A549 (cell line): ENCODE results near the gene GPI.

Experiments
- CTCF ChIP-seq: fragments of >200 bp; sonication (Bioruptor Twin); formaldehyde crosslinking; IDR thresholded peaks from 3 replicates; pipeline ENCODE4 v1.5.1; 2016
- EP300 ChIP-seq, 2 experiments: fragments of >200 bp; sonication (Bioruptor Twin); formaldehyde crosslinking; IDR thresholded peaks; 2 replicates in 1 of 2; 3 replicates in 1 of 2; pipeline ENCODE4 v1.6.1; 2016 to 2017
- FOSL2 ChIP-seq, 2 experiments: fragments of 450-650 bp in 1 of 2; fragments of >200 bp in 1 of 2; sonication (Bioruptor Twin) in 1 of 2; formaldehyde crosslinking; IDR thresholded peaks; 2 replicates each; pipeline versions ENCODE4 v1.5.0 to v1.6.1; 2016 to 2020; ENCODE audit warnings: mild to moderate bottlenecking in 1 of 2, moderate library complexity in 1 of 2
- GATA3 ChIP-seq: IDR thresholded peaks from 2 replicates; pipeline ENCODE4 v1.6.1; 2012; ENCODE audit warnings: borderline replicate concordance
- JUN ChIP-seq, 2 experiments: fragments of >200 bp; sonication (Bioruptor Twin); formaldehyde crosslinking; IDR thresholded peaks; 2 replicates in 1 of 2; 3 replicates in 1 of 2; pipeline ENCODE4 v1.6.1; 2016 to 2017
- JUNB ChIP-seq: fragments of >200 bp; sonication (Bioruptor Twin); formaldehyde crosslinking; IDR thresholded peaks from 2 replicates; pipeline ENCODE4 v1.6.1; 2016
- MYC ChIP-seq: IDR thresholded peaks from 2 replicates; pipeline ENCODE4 v1.6.1; 2012; ENCODE audit warnings: mild to moderate bottlenecking, inconsistent platforms, low read length, improper control_type of control experiment, borderline replicate concordance
- NFE2L2 ChIP-seq: fragments of 150-350 bp; conservative IDR thresholded peaks from 2 replicates; pipeline ENCODE4 v1.6.1; 2014; ENCODE audit warnings: low read length
- NR3C1 ChIP-seq: fragments of >200 bp; sonication (Bioruptor Twin); formaldehyde crosslinking; IDR thresholded peaks from 3 replicates; pipeline ENCODE4 v1.6.1; 2017
- POLR2A ChIP-seq: IDR thresholded peaks from 2 replicates; pipeline ENCODE4 v1.6.1; 2012; ENCODE audit warnings: mild to moderate bottlenecking, low read length
- RFX5 ChIP-seq: fragments of 450-650 bp; IDR thresholded peaks from 2 replicates; pipeline ENCODE4 v1.7.1; 2014; ENCODE audit warnings: antibody characterized with exemption, mild to moderate bottlenecking, moderate library complexity
- ZFP36 ChIP-seq: fragments of 450-650 bp; IDR thresholded peaks from 2 replicates; pipeline ENCODE4 v1.6.1; 2014; ENCODE audit warnings: borderline replicate concordance; ENCODE audit not compliant: partially characterized antibody
- TF ChIP-seq, protein P1 (sequence below): fragments of 150-350 bp; IDR thresholded peaks from 2 replicates; pipeline ENCODE4 v1.6.1; 2014; ENCODE audit warnings: low read depth, mild to moderate bottlenecking, low read length
- TF ChIP-seq, protein P2 (sequence below): IDR thresholded peaks from 2 replicates; pipeline ENCODE4 v1.6.1; 2012

DNA sequence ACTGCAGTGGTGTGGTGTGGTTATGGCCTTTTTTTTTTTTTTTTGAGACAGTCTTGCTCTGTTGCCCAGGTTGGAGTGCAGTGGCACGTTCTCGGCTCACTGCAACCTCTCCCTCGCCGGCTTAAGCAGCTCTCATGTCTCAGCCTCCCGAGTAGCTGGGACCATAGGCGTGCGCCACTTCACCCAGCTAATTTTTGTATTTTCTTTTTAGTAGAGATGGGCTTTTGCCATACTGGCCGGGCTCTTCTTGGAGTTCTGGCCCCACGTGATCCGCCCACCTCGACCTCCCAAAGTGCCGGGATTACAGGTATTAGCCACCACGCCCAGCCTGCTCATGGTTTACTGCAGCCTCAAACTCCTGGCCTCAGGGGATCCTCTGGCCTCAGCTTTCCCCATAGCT, 46.2 kb downstream of the GPI start:
- TF ChIP-seq, protein P1, sequence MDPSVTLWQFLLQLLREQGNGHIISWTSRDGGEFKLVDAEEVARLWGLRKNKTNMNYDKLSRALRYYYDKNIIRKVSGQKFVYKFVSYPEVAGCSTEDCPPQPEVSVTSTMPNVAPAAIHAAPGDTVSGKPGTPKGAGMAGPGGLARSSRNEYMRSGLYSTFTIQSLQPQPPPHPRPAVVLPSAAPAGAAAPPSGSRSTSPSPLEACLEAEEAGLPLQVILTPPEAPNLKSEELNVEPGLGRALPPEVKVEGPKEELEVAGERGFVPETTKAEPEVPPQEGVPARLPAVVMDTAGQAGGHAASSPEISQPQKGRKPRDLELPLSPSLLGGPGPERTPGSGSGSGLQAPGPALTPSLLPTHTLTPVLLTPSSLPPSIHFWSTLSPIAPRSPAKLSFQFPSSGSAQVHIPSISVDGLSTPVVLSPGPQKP = no peak
- TF ChIP-seq CTCF = no peak
- TF ChIP-seq, protein P2, sequence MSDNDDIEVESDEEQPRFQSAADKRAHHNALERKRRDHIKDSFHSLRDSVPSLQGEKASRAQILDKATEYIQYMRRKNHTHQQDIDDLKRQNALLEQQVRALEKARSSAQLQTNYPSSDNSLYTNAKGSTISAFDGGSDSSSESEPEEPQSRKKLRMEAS = no peak
- TF ChIP-seq EP300 (IDR thresholded peaks at IDR 0.05) = no peak
- TF ChIP-seq JUN (IDR thresholded peaks at IDR 0.05) = no peak
- TF ChIP-seq POLR2A = no peak
- no peak for TF ChIP-seq GATA3
- no peak for TF ChIP-seq JUNB
- TF ChIP-seq RFX5 = no peak
- TF ChIP-seq NR3C1 = no peak
- no peak for TF ChIP-seq NFE2L2
- no peak for TF ChIP-seq ZFP36
- no peak for TF ChIP-seq MYC
- no peak for TF ChIP-seq FOSL2 (IDR thresholded peaks at IDR 0.05)
- TF ChIP-seq FOSL2 (CRISPR knock-in tag; IDR thresholded peaks at IDR 0.05) = no peak
